Neural cell (in vitro differentiated cells): Measurements from ENCODE around the gene TAGLN3.

Experiments
- EP300 ChIP-seq: fragments of 450-650 bp; conservative IDR thresholded peaks from 2 replicates; pipeline ENCODE4 v1.6.1; 2014; ENCODE audit warnings: antibody characterized with exemption, mild to moderate bottlenecking, moderate library complexity; ENCODE audit not compliant: poor library complexity, severe bottlenecking
- EZH2 ChIP-seq: fragments of 200-600, 300-800 bp; shearing (Covaris generic), sonication (generic); IDR thresholded peaks from 2 replicates; pipeline ENCODE4 v1.6.1; 2014; ENCODE audit warnings: antibody characterized with exemption, low read length, borderline replicate concordance, mild to moderate bottlenecking; ENCODE audit not compliant: insufficient read depth, poor library complexity, severe bottlenecking
- MXI1 ChIP-seq: fragments of 450-650 bp; conservative IDR thresholded peaks from 2 replicates; pipeline ENCODE4 v1.6.1; 2014; ENCODE audit warnings: antibody characterized with exemption, mild to moderate bottlenecking; ENCODE audit not compliant: poor library complexity, severe bottlenecking
- POLR2AphosphoS5 ChIP-seq: IDR thresholded peaks from 2 replicates; pipeline ENCODE4 v1.6.1; 2012
- RAD21 ChIP-seq: fragments of 450-650 bp; conservative IDR thresholded peaks from 2 replicates; pipeline ENCODE4 v1.6.1; 2014; ENCODE audit warnings: antibody characterized with exemption, mild to moderate bottlenecking, moderate library complexity
- REST ChIP-seq: IDR thresholded peaks from 2 replicates; pipeline ENCODE4 v1.6.1; 2012; ENCODE audit warnings: borderline replicate concordance
- SMC3 ChIP-seq: fragments of 450-650 bp; conservative IDR thresholded peaks from 2 replicates; pipeline ENCODE4 v1.6.1; 2014; ENCODE audit warnings: antibody characterized with exemption, mild to moderate bottlenecking, moderate library complexity; ENCODE audit not compliant: poor library complexity
- TAF1 ChIP-seq: IDR thresholded peaks from 2 replicates; pipeline ENCODE4 v1.6.1; 2012; ENCODE audit warnings: low read depth
- TF ChIP-seq, protein P1 (sequence below): fragments of 450-650 bp; IDR thresholded peaks from 2 replicates; pipeline ENCODE4 v1.5.1; 2014; ENCODE audit warnings: antibody characterized with exemption, mild to moderate bottlenecking, moderate library complexity; ENCODE audit not compliant: poor library complexity, severe bottlenecking

- no peak for TF ChIP-seq TAF1
- no peak for TF ChIP-seq RAD21
- TF ChIP-seq, protein P1, sequence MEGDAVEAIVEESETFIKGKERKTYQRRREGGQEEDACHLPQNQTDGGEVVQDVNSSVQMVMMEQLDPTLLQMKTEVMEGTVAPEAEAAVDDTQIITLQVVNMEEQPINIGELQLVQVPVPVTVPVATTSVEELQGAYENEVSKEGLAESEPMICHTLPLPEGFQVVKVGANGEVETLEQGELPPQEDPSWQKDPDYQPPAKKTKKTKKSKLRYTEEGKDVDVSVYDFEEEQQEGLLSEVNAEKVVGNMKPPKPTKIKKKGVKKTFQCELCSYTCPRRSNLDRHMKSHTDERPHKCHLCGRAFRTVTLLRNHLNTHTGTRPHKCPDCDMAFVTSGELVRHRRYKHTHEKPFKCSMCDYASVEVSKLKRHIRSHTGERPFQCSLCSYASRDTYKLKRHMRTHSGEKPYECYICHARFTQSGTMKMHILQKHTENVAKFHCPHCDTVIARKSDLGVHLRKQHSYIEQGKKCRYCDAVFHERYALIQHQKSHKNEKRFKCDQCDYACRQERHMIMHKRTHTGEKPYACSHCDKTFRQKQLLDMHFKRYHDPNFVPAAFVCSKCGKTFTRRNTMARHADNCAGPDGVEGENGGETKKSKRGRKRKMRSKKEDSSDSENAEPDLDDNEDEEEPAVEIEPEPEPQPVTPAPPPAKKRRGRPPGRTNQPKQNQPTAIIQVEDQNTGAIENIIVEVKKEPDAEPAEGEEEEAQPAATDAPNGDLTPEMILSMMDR: no peak
- TF ChIP-seq EP300: no peak
- no peak for TF ChIP-seq POLR2AphosphoS5
- no peak for TF ChIP-seq EZH2
- no peak for TF ChIP-seq REST
- no peak for TF ChIP-seq SMC3
- no peak for TF ChIP-seq MXI1
Measured at GRCh38 chr3:111965484-111965883, 33.2 kb upstream of the TAGLN3 start.
